GM19397 (cell line): ENCODE data around the gene FHL5.
A peak's percentile ranks its signal among the peaks of the same experiment; 100 is the strongest.
"Not testable (repeated sequence)": the region's sequence is repeated elsewhere in the genome, so short reads cannot be mapped to it uniquely, and the experiment has no call there.

Experiments used
- ATAC-seq: cut with Tn5 transposase; IDR thresholded peaks from one replicate; pipeline ENCODE4 v1.9.1; 2021; ENCODE audit warnings: mild to moderate bottlenecking, moderate library complexity; ENCODE audit not compliant: unreplicated experiment

The FHL5 gene

DNA sequence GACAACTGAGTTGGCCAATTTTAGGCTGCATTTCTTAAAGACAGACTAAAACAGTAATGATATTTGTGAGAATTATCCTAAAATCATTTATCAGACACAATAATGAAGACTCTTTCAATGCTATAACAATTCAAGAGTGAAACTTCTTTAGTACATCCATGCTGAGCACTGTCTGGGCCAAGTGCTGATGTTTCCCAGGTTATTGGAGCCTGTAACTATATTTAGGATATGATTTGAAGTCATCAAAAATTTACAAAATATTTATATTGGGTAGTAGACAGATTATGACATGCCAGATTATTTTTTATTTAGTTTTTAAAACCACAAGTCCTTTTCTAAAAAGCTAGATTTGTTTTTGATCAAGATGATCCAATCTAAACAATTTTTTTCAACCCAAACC, 45.1 kb downstream of the FHL5 start:
- no peak for ATAC-seq

DNA sequence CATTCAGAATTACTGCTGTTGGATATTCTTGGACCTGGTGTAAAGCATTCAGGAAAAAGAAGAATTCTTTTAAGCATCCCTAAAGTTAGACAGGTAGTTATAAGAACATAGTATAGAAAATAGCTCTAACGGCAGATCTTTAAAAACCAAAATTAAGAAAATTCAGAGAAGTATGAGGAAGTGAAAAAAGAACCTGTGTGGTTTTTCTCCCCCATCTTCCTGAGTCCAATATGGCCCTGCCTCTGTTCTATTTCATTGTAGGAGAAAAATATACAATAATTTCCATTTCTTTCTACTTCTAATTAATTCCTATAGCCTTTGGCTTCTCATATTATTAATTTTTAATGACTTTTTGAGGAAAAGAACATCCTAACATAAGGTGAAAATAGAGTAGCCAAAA, 47.1 kb downstream of the FHL5 start:
- peak; percentile 32 for ATAC-seq

DNA sequence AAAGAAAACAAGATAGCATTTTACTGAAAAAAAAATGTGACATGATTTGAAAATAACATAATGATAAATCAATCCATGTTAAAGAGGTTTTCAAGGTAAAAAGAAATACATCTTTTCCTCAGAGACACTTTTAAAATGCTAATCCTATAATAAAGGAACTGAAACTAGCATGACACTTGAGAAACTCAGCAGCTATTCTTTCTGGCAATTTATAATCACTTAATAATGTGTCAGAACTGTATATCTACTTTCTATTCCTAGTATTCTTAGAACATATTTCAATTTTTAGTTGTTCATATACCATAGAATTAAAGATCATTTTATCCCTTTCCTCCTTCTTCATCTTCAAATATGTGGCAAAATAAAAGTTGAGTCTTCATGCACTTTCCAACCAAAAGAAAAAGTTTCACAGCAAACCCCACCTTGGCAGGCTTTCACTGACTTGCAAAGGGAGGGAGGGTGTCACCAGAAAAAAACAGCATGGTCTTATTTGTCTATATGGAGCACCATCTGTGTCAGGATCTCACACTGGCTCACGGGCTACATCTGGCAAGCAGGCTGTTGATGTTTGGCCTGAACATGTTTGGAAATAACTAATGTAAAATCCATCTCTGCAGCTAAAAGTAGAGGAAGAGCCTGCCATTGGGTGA, 48.5 kb downstream of the FHL5 start:
- peak; percentile 62 for ATAC-seq

DNA sequence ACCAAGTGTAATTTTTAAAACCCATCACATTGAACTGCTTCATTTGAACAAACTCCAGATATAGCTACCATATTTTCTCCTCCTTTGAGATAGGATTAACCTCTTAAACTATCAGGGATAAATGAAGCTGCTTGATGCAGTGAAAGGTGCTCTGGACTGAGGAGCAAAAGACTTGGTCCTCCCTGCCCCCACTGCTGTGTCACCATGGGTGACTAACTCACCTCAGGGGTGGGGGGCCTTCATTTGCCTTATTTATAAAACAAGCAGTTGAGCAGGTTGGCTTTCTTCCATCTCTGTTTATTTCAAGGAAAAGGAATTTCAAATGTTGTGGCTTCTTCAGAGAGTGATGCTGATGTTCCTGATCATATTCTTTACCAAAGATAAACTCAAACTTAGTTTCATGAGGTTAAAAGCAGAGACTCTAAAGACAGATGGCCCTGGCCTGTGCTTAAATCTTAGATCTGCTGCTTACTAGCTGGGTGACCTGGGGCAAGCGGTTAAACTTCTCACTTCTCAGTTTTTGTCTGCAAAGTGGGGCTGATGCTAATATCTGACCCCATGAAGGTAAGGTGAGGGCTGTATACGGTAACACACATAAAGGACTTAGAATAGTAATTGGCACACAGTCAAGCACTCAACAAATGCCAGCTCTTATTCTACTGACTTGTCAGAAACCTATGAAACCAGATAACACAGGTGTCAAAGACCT, 50.5 kb downstream of the FHL5 start:
- peak; percentile 46 for ATAC-seq

DNA sequence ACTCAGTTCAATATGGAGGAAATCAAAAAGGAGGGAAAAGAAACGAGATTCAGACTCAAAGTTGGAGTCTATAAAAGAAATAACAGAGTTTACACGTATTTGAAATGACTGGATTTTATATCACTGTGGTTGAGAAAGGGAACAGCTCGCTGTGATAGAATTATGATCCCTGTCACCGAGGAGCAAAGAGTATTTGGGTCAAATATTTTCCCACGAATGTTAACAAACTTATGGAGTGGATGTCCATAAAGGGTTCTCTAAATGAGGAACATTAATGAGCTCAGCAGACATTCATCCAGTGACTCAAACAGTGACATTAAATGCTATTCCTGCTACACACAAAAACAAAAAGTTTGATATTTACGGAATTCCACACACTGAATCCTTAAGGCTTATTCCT, 57.9 kb downstream of the FHL5 start:
- no peak for ATAC-seq

DNA sequence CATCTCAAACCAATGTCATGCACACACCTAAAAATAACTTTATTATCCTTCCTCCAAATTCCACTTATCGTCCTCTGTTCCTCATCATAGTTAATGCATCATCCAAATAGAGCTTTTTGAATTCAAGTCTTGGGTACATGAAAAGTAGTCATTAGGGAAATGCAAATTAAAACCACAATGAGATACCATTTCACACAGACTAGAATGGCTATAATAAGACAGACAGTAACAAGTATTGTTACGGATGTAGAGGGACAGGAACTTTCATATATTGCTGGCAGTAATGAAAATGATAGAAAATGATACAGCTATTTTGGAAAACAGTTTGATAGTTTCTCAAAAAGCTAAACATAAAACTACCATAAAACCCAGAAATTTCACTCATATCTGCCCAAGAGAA, 59.1 kb downstream of the FHL5 start:
- no peak for ATAC-seq

DNA sequence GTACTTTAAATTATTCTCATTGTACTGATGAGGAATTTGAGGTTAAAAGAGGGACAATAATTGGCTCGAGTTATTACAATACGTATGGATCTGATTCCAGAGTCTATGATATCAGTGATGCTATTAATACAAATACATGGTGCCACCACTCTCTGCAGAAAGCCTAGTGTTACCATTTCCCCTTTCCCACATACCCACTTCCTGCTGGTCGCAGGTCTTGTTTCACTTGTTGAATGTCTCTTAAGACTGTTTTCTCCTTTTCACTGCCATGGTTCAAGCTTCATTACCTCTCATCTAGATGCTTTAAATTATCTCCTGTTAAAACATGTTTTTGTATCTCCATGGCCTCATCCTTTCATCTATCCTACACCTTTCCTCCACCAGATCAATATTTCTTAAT, 62.0 kb downstream of the FHL5 start:
- peak; percentile 46 for ATAC-seq

DNA sequence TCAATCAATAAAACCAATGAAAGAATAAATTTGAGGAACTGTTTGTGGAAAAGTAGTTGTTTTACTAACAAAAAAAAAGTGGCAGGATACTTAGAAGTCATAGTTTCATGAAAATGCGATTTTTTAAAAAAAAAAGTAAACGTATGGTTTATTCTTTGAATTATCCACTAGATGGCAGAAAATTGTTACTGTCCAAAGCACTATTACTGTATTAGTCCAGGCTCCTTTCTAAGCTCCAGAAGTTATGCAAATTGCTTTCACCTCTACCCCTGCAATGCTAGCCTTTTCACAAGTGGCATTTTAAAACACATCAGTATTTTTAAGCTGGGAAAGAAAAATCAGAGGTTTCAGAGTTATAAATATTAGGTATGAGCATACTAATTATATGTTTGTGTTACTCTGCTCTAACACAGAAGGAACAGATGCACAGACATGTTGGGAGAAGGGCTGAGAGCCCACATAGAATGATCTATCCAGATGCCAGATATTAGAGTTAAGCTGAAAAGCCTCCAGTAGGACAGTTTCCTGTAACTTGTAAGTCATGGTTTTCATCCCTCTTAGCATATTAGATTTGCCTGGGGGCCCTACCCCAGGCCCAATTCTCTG, 63.9 kb downstream of the FHL5 start:
- peak; percentile 78 for ATAC-seq

DNA sequence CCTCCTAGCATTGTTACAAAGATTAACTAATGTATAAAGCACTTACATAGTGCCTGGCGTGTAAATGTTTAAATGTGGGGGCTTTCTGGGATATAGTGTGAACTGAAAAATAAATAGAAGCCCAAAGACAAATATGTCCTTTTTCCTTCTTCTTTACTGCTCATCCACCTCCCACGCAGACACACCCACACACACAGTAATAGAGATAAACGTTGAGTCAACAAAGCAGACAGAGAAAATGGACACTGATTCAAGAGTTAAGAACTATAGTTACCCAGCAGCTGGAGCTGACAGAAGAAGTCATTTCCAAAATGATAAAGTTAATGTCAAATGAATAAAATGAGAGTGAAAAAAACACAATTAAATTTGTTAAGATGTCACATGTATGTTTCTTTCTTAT, 68.3 kb downstream of the FHL5 start:
- no peak for ATAC-seq

DNA sequence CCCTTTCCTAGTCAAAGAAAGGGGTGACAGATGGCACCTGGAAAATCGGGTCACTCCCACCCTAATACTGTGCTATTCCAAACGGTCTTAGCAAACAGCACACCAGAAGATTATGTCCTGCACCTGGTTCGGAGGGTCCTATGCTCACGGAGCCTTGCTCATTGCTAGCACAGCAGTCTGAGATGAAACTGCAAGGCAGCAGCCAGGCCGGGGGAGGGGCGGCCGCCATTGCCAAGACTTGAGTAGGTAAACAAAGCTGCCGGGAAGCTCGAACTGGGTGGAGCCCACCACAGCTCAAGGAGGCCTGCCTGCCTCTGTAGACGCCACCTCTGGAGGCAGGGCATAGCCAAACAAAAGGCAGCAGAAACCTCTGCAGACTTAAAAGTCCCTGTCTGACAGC, 75.1 kb downstream of the FHL5 start:
- not testable (repeated sequence) for ATAC-seq

DNA sequence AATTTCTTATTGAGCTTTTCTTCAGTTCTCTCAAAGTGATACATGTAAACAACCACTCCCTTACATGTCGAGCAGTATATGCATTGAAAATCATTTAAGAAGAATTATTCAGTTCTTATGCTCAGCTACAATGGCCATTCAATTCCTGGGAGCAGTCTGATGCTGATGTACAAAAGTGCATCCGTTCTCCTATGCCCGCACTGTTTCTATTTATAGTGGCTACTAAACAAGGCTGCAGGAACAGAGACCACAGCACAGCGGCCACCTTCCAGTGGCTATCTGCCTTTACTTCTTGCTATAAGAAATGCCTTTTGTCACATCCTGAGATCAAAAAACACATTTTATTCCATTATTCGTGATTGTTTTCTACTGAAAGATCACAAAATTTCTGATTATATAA, 82.2 kb downstream of the FHL5 start:
- no peak for ATAC-seq

DNA sequence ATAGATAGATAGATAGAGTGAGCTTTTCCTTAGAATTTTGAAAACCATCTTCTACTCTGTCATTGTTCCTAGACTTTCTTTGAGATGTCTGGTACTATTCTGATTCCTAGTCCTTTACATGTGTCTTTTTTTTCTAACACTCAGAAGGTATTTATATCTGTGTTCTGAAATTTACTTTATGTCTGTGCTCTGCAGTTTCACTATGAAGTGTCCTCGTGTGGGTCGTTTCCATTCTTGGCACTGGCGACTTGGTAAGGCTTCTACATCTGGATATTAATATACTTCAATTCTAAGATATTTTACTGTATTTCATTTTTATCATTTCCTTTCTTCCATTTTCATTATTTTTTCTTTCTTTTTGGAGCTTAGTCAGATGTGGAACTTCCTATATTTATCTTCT, 87.0 kb downstream of the FHL5 start:
- ATAC-seq = peak; percentile 46

DNA sequence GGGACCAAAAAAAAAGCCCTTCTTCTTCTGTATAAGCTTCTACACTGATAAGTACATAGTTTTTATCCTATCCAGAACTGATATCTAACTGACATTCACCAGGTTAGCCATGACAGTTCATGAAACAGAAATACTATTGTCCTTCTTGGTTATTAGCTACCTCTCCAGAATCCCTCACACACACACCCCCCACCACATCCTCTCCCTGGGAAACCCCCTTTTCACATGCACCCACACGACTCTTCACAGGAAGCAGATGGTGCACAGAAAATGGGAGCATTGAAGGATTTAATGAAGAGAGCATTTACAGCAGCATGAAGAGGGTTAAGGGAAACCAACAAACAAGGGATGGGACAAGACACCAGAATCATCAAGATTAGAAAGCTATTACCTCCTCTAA, 88.9 kb downstream of the FHL5 start:
- ATAC-seq = no peak

DNA sequence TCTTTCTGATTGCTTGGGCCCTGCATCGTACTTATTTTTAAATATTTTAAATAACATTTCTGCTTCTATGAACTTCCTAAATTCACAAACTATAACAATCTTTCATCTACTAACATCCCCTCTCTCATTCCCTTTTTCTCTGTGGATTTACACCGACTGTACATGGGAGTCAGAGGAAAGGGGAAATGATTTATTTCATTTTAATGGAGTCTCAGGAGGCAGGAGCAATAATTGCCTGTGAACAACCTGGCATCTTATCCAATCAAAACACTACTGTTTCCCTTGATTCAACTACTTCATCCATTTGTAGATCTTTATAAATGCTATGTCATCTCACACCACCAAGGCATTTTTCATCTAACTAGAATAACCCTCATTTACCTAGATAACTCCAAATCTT, 89.6 kb downstream of the FHL5 start:
- no peak for ATAC-seq

DNA sequence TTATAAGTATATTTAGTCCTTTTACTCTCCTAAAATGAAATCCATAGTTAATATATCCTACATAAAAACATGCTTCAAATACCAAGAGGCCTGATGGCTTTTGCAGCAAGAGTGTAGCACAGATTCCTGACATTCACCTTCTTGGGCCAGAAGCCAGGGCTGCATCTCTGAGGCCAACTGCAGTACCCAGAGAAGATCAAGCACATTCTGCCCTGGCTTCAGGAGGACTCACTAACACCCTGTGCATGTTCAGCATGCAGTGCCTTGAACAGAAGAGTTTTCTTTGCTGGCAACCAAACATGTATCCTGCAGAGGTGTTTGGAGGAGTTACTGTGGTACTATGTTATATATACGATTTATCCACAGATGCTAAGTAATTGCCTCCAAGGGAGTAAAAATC, 90.3 kb downstream of the FHL5 start:
- ATAC-seq = no peak

DNA sequence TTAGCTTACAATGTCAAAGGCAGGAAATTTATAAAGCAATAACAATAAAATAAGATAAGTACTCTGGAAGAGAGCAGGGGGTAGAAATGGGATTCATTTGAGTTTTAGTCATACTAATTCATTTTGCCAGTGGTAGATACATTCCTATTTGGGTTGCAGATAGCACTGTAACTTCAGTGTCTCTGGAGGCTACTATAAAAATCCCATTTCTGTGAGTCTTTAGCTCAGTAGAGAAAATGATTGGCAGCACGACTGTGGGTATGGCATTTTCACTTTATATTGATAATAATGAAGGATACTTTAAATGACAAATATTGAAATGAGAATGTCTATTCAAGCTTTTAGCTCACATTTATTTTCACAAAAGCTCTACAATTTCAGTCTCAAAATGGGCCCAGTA, 93.6 kb downstream of the FHL5 start:
- no peak for ATAC-seq

DNA sequence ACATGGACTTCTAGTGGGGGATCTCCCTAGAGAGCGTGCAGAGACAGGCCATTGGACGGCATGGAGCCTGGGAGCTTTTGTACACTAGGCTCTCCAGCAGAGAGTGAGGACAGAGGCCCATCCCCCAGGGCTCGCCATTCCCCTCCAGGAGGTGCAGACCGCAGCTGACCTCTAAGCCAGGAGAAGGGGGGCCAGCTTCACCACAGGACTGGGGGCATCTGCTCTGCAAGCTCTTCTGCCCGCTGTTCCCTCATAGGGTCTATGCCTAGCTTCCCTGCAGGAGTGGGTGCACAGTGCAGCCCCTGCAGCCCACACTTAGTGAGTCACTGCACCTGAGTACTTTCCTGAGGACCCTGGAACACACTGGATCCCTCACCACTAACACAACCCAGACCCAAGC, 94.4 kb downstream of the FHL5 start:
- ATAC-seq = no peak

DNA sequence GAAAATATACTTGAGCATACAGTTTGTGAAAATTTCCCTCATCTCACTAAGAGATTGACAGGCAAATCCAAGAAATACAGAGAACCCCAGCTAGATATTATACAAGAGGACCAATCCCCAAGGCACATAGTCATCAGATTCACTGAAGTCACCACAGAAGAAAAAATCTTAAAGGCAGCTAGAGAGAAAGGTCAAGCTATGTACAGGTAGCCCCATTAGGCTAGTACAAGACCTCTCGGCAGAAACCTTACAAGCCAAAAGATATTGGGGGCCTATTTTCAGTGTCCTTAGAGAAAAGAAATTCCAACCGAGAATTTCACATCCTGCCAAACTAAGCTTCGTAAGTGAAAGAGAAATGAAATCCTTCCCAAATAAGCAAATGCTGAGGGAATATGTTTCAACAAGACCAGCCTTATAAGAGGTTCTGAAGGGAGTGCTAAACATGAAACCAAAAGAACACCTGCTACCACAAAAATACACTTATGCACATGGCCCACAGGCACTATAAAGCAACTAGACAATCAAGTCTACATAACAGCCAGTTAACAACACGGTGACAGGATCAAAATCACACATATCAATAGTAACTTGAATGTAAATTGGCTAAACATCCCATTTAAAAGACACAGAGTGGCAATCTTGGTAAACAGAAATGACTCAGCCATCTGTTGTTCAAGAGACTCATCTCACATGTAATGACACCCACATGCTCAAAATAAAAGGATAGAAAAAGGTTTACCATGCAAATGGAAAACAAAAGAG, 96.3 kb downstream of the FHL5 start:
- ATAC-seq = no peak
